Measurements from ENCODE around the gene TGM1.

TGM1 gene

DNA sequence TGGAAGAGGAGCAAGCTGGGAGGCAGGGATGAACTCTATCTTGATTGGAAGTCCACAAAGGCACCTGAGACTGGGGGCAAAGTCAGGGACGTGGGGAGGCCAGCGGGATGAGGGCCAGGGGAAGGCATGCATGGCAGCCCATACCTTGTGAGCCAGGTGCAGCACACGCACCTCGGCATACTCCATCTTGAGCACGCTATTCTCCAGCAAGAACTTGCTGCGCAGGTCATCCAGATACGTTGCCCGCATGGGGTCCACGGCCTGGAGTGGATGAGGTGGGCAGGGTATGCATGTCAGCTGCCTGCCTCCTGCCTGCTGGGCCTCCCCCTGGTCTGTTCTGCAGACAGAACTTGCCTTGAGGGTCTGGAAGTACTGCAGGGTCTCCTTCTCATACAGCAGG is 4.5 kb upstream of the TGM1 start:
- H3K4me1 ChIP-seq (ENCODE audit: low read depth, poor library complexity, severe bottlenecking), result peaks cover 8% of the 10 kb centered on the region
- no peak overlapping the region for H3K27ac ChIP-seq
- no peak overlapping the region for H3K4me2 ChIP-seq
- no peaks in the 10 kb centered on the region for H3K36me3 ChIP-seq (ENCODE audit: insufficient read depth)
- no peak overlapping the region for H3K9ac ChIP-seq
- no peak for TF ChIP-seq CTCF (conservative IDR thresholded peaks at IDR 0.05; ENCODE audit: low read depth, low read length)
- H2AFZ ChIP-seq (ENCODE audit: low read depth), result no peak overlapping the region
- no peak overlapping the region for H3K4me3 ChIP-seq (IDR thresholded peaks at IDR 0.05; ENCODE audit: insufficient read depth, low read depth, low read length)
- no peaks in the 10 kb centered on the region for H3K79me2 ChIP-seq (ENCODE audit: insufficient read depth, low read depth)
- H3K27me3 ChIP-seq (ENCODE audit: insufficient read depth, low read depth), result no peaks in the 10 kb centered on the region
- H4K20me1 ChIP-seq (ENCODE audit: insufficient read depth), result no peaks in the 10 kb centered on the region

DNA sequence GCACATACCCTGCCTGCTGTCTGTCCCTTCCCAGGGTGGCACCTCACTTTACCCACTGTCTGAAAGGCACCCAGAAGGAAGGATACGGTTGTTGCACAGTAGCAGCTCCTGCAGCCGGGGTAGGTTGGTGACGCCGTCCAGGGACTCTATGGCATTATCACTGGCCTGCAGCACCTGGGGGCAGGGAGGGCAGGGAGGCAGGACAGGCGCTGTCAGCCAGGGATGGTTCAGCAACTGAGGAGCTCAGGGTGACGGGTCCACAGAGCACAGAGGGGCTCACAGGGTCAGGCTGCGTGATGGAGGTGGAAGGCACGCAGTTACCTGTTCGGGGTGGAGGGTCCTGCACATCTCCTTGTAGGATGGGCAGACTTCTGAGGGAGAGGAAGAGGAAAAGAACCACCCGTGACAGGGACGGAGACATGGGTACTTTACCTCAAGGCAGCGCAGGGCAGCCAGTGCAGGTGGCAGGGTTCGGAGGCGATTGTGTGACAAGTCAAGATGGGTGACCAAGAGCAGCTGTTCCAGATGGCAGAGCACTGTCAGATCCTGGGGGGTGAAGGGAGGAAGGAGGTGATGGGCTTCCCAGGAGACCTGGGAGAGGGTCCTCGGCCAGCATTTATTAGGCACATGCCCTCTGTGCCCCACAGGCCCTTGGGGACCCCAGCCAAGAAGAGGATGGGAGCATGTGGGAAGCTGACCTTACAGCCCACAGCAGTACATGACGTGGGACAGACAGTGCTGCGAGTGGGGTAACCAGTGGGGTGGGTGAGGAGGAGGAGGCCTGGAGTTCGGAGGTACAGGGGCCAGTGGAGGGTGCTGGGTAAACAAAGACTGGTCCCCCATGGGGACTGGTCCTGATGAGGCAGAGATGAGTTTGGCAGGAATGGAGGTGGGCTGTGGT is 3.6 kb upstream of the TGM1 start:
- no peak overlapping the region for H3K4me2 ChIP-seq
- H3K79me2 ChIP-seq (ENCODE audit: insufficient read depth, low read depth), result no peaks in the 10 kb centered on the region
- H3K4me3 ChIP-seq (IDR thresholded peaks at IDR 0.05; ENCODE audit: insufficient read depth, low read depth, low read length), result no peak overlapping the region
- H3K27me3 ChIP-seq (ENCODE audit: insufficient read depth, low read depth), result no peaks in the 10 kb centered on the region
- H3K4me1 ChIP-seq (ENCODE audit: low read depth, poor library complexity, severe bottlenecking), result no peaks in the 10 kb centered on the region
- no peaks in the 10 kb centered on the region for H4K20me1 ChIP-seq (ENCODE audit: insufficient read depth)
- H3K9ac ChIP-seq, result no peak overlapping the region
- no peak for TF ChIP-seq CTCF (conservative IDR thresholded peaks at IDR 0.05; ENCODE audit: low read depth, low read length)
- no peak overlapping the region for H2AFZ ChIP-seq (ENCODE audit: low read depth)
- H3K36me3 ChIP-seq (ENCODE audit: insufficient read depth), result no peaks in the 10 kb centered on the region
- H3K27ac ChIP-seq, result no peak overlapping the region

- no peaks in the 10 kb centered on the region for H3K4me1 ChIP-seq (ENCODE audit: low read depth, poor library complexity, severe bottlenecking)
- no peak overlapping the region for H2AFZ ChIP-seq (ENCODE audit: low read depth)
- no peak for TF ChIP-seq CTCF (conservative IDR thresholded peaks at IDR 0.05; ENCODE audit: low read depth, low read length)
- H3K4me3 ChIP-seq (IDR thresholded peaks at IDR 0.05; ENCODE audit: insufficient read depth, low read depth, low read length), result no peak overlapping the region
- H3K79me2 ChIP-seq (ENCODE audit: insufficient read depth, low read depth), result no peaks in the 10 kb centered on the region
- no peaks in the 10 kb centered on the region for H4K20me1 ChIP-seq (ENCODE audit: insufficient read depth)
- no peaks in the 10 kb centered on the region for H3K27me3 ChIP-seq (ENCODE audit: insufficient read depth, low read depth)
- no peak overlapping the region for H3K4me2 ChIP-seq
- H3K9ac ChIP-seq, result no peak overlapping the region
- no peaks in the 10 kb centered on the region for H3K36me3 ChIP-seq (ENCODE audit: insufficient read depth)
- no peak overlapping the region for H3K27ac ChIP-seq
Measured at GRCh38 chr14:24264298-24264697, 1.3 kb upstream of the TGM1 start.

GRCh38 chr14:24263848-24264247 is 871 bp upstream of the TGM1 start:
- Histone ChIP-seq H3K36me3 (ENCODE audit: insufficient read depth) (no peaks in the 10 kb centered on the region), H4K20me1 (ENCODE audit: insufficient read depth) (no peaks in the 10 kb centered on the region), H3K27ac (no peak overlapping the region), H3K27me3 (ENCODE audit: insufficient read depth, low read depth) (no peaks in the 10 kb centered on the region), H3K79me2 (ENCODE audit: insufficient read depth, low read depth) (no peaks in the 10 kb centered on the region), H3K4me2 (no peak overlapping the region), H3K4me3 (IDR thresholded peaks at IDR 0.05; ENCODE audit: insufficient read depth, low read depth, low read length) (no peak overlapping the region), H3K9ac (no peak overlapping the region), H3K4me1 (ENCODE audit: low read depth, poor library complexity, severe bottlenecking) (no peaks in the 10 kb centered on the region), H2AFZ (ENCODE audit: low read depth) (no peak overlapping the region)
- TF ChIP-seq CTCF (conservative IDR thresholded peaks at IDR 0.05; ENCODE audit: low read depth, low read length), result no peak

All from KMS-11 (cell line).